ENCODE results near the gene DLGAP1. TPM values are rescaled to one million over a fixed set of nuclear protein-coding genes. Genes with fewer than 3 reads are reported as not detected.

Gene DLGAP1
- total and polyA plus RNA-seq, 2 of the 8 experiments (the other 6 are each of a cell fraction or from before 2014, with no cell fraction given), result 11.8 to 16.9 TPM

DNA sequence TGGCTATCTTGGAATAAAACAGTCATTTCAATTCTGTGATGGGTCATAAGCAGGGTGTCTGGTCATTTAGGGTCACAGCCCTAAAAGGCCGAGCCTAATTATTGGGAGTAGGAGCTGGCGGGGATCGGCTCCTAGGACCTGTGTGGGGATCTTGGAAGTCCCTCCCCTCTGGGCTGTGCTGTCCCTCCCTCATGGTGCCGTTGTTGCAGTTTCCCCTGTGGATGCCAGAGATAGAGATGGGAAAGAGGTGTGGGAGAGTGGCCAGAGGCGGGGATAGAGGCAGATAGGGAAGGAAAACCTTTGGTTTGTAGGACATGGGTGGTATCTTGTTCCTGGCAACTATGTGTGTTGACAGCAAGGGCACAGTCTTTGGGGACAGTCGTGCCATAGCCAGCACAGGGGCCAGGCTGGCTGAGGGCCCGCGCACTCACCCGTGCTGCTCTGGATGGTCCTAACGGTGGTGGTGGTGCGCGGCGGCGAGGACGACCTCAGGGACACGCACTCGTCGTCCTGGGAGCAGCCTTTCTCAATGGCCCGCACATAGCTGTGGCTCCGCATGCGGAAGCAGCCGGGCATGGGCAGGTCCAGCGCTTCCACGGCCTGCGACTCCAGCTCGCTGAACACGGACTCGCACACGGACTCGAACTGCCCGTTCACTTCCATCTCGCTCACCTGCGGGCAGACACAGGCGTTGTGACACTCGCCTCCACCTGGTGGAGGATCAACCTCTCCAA, 726.2 kb downstream of the DLGAP1 start:
- DNase-seq (ENCODE audit: low read depth in 1 of 2, low spot score in 2 of 2) (no peak), FAIRE-seq (no peak)
- CTCF ChIA-PET (ENCODE audit: partially characterized antibody), result interaction anchor here (0.5 to 2.6 kb wide), 4 partner anchors 14 to 447 kb away, joined by 3 to 10 read pairs (median 4); no protein-coding TSS in a partner anchor

More for the DNA sequence above, 726.2 kb downstream of the DLGAP1 start:
- Histone ChIP-seq H3K9ac (replicated peaks in 1 of 4; ENCODE audit: extremely low read depth in 1 of 4, low read depth in 3 of 4, low read length in 3 of 4) (no peak overlapping the region), H4K20me1 (replicated peaks in 1 of 2; ENCODE audit: control insufficient read depth in 1 of 2, insufficient read depth in 2 of 2, low read length in 2 of 2) (no peaks in the 10 kb centered on the region), H2BK20ac (ENCODE audit: low read length) (no peak overlapping the region), H2BK12ac (ENCODE audit: low read depth, low read length) (peak overlapping the region; percentile 63; the same call in 1 of the 2 replicates), H2AFZ (ENCODE audit: low read length) (no peak overlapping the region), H2AK5ac (ENCODE audit: low read depth, low read length) (no peak overlapping the region), H2BK15ac (ENCODE audit: low read length) (0 out of 2 replicates have a peak overlapping the region, but pooled peaks have one; percentile 19), H4K5ac (ENCODE audit: insufficient read length, low read depth, low read length) (no peak overlapping the region), H3K4ac (replicated peaks; ENCODE audit: insufficient read length, low read depth, low read length) (no peak overlapping the region), H3K27me3 (replicated peaks in 1 of 4; ENCODE audit: control insufficient read depth in 3 of 4, extremely low read depth in 1 of 4, insufficient read depth in 3 of 4, low read length in 3 of 4) (no peaks in the 10 kb centered on the region), H3K14ac (ENCODE audit: insufficient read length) (no peak overlapping the region), H3K23ac (ENCODE audit: insufficient read length) (no peak overlapping the region), H2BK120ac (replicated peaks; ENCODE audit: low read depth, low read length) (no peak overlapping the region), H3K36me3 (ENCODE audit: control insufficient read depth in 2 of 4, insufficient read depth in 4 of 4, low read length in 3 of 4) (no peaks in the 10 kb centered on the region), H3K79me2 (ENCODE audit: control insufficient read depth in 1 of 2, insufficient read depth in 2 of 2, low read length in 2 of 2) (no peaks in the 10 kb centered on the region), H3K27ac (ENCODE audit: low read depth, low read length) (no peak overlapping the region), H3K23me2 (ENCODE audit: low read depth, low read length) (no peaks in the 10 kb centered on the region), H3K4me3 (ENCODE audit: extremely low read depth in 1 of 4, insufficient read depth in 2 of 4, low read depth in 3 of 4, low read length in 4 of 4) (no peak overlapping the region), H3K9me3 (ENCODE audit: insufficient read depth in 2 of 2, low read depth in 1 of 2, low read length in 1 of 2) (no peaks in the 10 kb centered on the region; a peak in 1 of 4 replicates), H3K56ac (replicated peaks; ENCODE audit: insufficient read length, low read depth, low read length) (no peak overlapping the region), H2BK5ac (ENCODE audit: low read depth, low read length) (0 out of 2 replicates have a peak overlapping the region, but pooled peaks have one; percentile 26), H3K4me1 (replicated peaks in 1 of 4; ENCODE audit: control insufficient read depth in 3 of 4, insufficient read depth in 4 of 4, low read length in 3 of 4) (no peaks in the 10 kb centered on the region), H3K18ac (ENCODE audit: extremely low read depth, low read length) (no peak overlapping the region), H4K91ac (replicated peaks; ENCODE audit: insufficient read length, low read length) (no peak overlapping the region), H4K8ac (ENCODE audit: extremely low read depth, insufficient read depth, low read length) (no peak overlapping the region; the same call in 1 of the 2 replicates), H3K79me1 (ENCODE audit: low read depth, low read length) (no peaks in the 10 kb centered on the region), H3K4me2 (ENCODE audit: insufficient read depth in 1 of 2, low read depth in 2 of 2, low read length in 2 of 2) (no peak overlapping the region)
- 93% methylated on average over 34 of the region's 35 CpGs; no CpG with 5 or more reads in 1 of the 2 experiments for WGBS, 2 experiments (ENCODE audit: extremely low coverage in 1 of 2, insufficient coverage in 1 of 2, insufficient read length in 1 of 2, insufficient replicate concordance in 2 of 2, low coverage in 1 of 2, low lambda C conversion rate in 2 of 2, missing lambda C conversion rate in 1 of 2)
- no peak for TF ChIP-seq CREB1 (IDR thresholded peaks at IDR 0.05)
- TF ChIP-seq, protein P1, sequence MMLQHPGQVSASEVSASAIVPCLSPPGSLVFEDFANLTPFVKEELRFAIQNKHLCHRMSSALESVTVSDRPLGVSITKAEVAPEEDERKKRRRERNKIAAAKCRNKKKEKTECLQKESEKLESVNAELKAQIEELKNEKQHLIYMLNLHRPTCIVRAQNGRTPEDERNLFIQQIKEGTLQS (IDR thresholded peaks at IDR 0.05; ENCODE audit: insufficient read depth, low read depth, low read length), result no peak
- POLR2A ChIA-PET (ENCODE audit: partially characterized antibody), result no interaction called here
